ENCODE measurements around the gene ARAP2.

DNA sequence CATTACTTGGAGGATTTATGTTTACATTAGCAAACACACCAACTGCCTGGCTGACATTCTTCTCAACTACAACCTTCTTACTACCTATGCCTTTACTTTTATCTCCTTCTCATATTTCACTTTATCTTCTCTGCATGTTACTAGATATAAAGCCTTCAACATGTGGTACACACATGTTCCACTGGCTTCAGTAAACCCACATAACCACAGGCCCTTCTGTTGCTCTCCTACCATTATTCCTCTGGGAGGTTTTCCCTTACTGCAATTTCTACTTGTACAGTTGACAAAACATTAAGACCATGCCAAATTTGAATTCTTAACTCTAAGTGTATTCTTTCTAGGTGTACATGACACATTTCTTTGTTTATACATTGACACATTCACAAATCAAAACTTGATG is 133.1 kb downstream of the ARAP2 start:
- TF ChIP-seq, protein P1, sequence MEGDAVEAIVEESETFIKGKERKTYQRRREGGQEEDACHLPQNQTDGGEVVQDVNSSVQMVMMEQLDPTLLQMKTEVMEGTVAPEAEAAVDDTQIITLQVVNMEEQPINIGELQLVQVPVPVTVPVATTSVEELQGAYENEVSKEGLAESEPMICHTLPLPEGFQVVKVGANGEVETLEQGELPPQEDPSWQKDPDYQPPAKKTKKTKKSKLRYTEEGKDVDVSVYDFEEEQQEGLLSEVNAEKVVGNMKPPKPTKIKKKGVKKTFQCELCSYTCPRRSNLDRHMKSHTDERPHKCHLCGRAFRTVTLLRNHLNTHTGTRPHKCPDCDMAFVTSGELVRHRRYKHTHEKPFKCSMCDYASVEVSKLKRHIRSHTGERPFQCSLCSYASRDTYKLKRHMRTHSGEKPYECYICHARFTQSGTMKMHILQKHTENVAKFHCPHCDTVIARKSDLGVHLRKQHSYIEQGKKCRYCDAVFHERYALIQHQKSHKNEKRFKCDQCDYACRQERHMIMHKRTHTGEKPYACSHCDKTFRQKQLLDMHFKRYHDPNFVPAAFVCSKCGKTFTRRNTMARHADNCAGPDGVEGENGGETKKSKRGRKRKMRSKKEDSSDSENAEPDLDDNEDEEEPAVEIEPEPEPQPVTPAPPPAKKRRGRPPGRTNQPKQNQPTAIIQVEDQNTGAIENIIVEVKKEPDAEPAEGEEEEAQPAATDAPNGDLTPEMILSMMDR (IDR thresholded peaks at IDR 0.05): no peak
- TF ChIP-seq POLR2A (IDR thresholded peaks at IDR 0.05): no peak
